ENCODE measurements around the gene FBXO30. TPM values are rescaled to one million over a fixed set of nuclear protein-coding genes. Genes with fewer than 3 reads are reported as not detected.

FBXO30 gene
- total and polyA plus RNA-seq, 12 donors: 3.6 to 18.4 (median 13.2) TPM

- no peak overlapping the region for H3K4me3 ChIP-seq
- peaks cover 0 to 11% (median 0%) of the 10 kb centered on the region in 9 donors for H3K4me1 ChIP-seq
- no peak overlapping the region for H3K27ac ChIP-seq
- TF ChIP-seq, protein P1, sequence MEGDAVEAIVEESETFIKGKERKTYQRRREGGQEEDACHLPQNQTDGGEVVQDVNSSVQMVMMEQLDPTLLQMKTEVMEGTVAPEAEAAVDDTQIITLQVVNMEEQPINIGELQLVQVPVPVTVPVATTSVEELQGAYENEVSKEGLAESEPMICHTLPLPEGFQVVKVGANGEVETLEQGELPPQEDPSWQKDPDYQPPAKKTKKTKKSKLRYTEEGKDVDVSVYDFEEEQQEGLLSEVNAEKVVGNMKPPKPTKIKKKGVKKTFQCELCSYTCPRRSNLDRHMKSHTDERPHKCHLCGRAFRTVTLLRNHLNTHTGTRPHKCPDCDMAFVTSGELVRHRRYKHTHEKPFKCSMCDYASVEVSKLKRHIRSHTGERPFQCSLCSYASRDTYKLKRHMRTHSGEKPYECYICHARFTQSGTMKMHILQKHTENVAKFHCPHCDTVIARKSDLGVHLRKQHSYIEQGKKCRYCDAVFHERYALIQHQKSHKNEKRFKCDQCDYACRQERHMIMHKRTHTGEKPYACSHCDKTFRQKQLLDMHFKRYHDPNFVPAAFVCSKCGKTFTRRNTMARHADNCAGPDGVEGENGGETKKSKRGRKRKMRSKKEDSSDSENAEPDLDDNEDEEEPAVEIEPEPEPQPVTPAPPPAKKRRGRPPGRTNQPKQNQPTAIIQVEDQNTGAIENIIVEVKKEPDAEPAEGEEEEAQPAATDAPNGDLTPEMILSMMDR (IDR thresholded peaks at IDR 0.05): no peak
- WGBS, 2 donors: 100% methylated on average over 1 of the region's 1 CpG
- no peaks in the 10 kb centered on the region for H3K36me3 ChIP-seq
- ATAC-seq (no peak), DNase-seq (no peak)
- no peaks in the 10 kb centered on the region for H3K27me3 ChIP-seq
- no peaks in the 10 kb centered on the region for H3K9me3 ChIP-seq
- intact Hi-C loops (cut with DNase I): no loop called here
Observed at GRCh38 chr6:145838305-145838704, 23.7 kb upstream of the FBXO30 start.

DNA sequence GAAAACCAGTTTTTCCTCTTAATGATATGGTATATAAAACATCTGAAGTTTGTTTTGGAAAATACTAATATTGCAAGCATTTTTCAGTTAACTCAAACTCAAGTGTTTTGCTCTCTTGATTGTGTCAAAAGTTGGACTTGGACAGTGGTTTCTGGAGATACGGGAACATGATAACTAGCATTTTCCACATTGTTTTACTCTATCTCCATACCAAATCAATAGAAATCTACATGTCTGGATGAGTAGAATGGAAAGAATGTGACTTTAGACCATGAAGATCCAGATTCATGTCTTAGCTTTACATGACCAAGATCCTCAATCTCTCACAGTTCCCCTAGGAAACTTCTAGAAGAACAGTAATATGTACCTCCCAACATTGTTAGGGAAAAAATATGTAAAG lies 22.2 kb upstream of the FBXO30 start:
- intact Hi-C loops (cut with DNase I): no loop called here
- DNase-seq (no peak), ATAC-seq (no peak)
- TF ChIP-seq, protein P1 (IDR thresholded peaks at IDR 0.05): no peak
- Histone ChIP-seq H3K9me3 (no peaks in the 10 kb centered on the region), H3K27me3 (no peaks in the 10 kb centered on the region), H3K27ac (no peak overlapping the region), H3K4me3 (no peak overlapping the region), H3K36me3 (no peaks in the 10 kb centered on the region), H3K4me1 (no peaks in the 10 kb centered on the region)
- WGBS, 2 donors: 96 to 100% methylated on average over 1 of the region's 1 CpG

GRCh38 chr6:145836170-145836569 lies 21.6 kb upstream of the FBXO30 start:
- H3K36me3 ChIP-seq: no peaks in the 10 kb centered on the region
- intact Hi-C loops (cut with DNase I): no loop called here
- no peak for ATAC-seq
- DNase-seq: no peak
- no peaks in the 10 kb centered on the region for H3K4me1 ChIP-seq
- 76 to 88% methylated on average over 2 of the region's 2 CpGs for WGBS, 2 donors
- TF ChIP-seq, protein P1 (IDR thresholded peaks at IDR 0.05): no peak
- H3K27ac ChIP-seq: no peak overlapping the region
- H3K27me3 ChIP-seq: no peaks in the 10 kb centered on the region
- H3K4me3 ChIP-seq: no peak overlapping the region
- H3K9me3 ChIP-seq: no peaks in the 10 kb centered on the region

DNA sequence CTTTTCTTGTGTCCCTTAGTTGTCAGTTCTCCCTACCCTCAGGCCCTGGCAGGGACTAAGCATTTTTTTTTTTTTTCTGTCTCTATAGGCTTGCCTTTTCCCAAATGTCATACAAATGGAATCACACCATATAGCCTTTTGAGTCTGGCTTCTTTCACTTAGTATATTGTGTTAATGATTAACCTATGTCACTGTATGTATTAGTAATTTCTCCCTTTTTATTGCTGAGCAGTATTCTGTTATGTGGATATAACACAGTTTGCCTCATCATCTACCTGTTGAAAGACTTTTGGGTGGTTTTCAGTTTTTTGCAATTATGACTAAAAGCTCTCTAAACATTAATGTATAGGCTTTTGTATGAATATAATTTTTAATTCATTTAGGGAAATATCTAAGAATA lies 16.0 kb upstream of the FBXO30 start:
- TF ChIP-seq, protein P1 (IDR thresholded peaks at IDR 0.05): no peak
- ATAC-seq (no peak), DNase-seq (no peak)
- H3K9me3 ChIP-seq: no peaks in the 10 kb centered on the region
- no peaks in the 10 kb centered on the region for H3K36me3 ChIP-seq
- H3K27ac ChIP-seq: no peak overlapping the region
- H3K27me3 ChIP-seq: no peaks in the 10 kb centered on the region
- intact Hi-C loops (cut with DNase I): no loop called here
- H3K4me3 ChIP-seq: no peak overlapping the region
- peaks cover 0 to 15% (median 9%) of the 10 kb centered on the region in 9 donors for H3K4me1 ChIP-seq

DNA sequence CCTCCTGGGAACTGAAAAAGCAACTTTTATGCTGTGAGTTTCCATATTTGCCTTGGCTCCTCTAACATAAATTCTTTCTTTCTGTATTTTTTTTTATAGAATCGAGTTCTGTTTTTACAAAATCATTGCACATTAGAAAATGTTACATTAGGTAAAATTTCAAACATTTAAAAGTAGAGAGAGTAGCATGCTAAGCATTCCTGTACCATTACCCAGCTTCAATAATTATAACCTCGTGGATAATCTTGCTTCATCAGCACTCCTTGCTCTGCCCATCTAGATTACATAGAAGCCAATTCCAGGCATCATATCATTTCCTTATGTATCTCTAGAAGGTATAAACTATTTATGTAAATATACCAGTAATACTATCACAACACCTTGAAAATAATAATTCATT lies 15.4 kb upstream of the FBXO30 start:
- Histone ChIP-seq H3K9me3 (no peaks in the 10 kb centered on the region), H3K4me3 (no peak overlapping the region), H3K4me1 (peaks cover 0 to 15% (median 9%) of the 10 kb centered on the region in 9 donors), H3K36me3 (no peaks in the 10 kb centered on the region), H3K27me3 (no peaks in the 10 kb centered on the region), H3K27ac (no peak overlapping the region)
- DNase-seq (no peak), ATAC-seq (no peak)
- intact Hi-C loops (cut with DNase I): no loop called here
- TF ChIP-seq, protein P1 (IDR thresholded peaks at IDR 0.05): no peak
- WGBS, 2 donors: 58 to 69% methylated on average over 2 of the region's 2 CpGs

Measured in heart right ventricle (tissue), 16 donors.